NCI-H510A treated with DMSO at 0.1 percent for 48 hours (cell line): ENCODE measurements around the gene HCRTR1.

Source experiments
- DNase-seq: peaks from one replicate; lab custom pipeline; 2025; lab: John Stamatoyannopoulos, UW

Gene HCRTR1

DNA sequence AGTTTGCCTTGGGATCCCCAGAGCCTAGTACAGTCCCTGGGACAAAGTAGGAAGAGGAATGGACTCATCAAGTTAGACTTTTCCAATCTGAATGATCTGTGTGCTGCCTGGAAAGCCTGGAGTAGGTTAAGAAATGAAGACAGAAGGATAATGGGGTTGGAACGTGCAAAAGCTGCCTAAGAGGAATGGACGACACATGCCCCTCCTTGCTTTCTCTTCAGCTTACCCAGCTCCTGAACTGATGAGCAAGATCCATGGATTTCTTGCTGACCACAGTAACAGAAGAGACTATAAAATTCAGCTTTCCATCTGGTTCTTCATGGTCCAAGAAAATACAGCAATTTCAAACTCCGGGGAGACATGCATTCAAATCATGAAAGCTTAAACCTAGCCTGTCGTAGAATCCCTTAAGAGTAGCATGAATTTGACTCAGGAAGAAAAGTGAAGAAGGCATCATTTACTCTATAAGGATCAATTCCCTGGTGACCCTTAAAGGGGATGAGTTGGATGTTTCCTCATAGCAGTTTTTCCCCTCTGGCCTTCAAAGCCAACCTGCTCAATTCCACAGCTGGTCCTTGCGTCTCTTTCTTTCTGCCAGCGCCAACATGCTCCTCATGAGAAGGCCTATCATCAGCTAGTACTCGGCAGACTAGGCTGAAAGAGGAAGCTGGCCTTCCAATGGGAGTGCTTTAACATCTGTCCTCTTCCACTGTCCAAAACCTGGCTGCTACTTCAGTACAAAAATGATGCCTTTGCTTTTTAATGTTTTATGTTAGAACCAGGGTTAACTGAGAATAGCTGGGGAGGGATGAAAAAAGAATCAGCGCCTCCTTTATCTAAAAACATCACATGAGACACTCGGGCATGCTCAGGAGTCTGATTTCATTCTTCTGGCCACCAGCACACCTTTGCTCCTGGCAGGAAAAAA is 32.9 kb downstream of the HCRTR1 start:
- DNase-seq: no peak

DNA sequence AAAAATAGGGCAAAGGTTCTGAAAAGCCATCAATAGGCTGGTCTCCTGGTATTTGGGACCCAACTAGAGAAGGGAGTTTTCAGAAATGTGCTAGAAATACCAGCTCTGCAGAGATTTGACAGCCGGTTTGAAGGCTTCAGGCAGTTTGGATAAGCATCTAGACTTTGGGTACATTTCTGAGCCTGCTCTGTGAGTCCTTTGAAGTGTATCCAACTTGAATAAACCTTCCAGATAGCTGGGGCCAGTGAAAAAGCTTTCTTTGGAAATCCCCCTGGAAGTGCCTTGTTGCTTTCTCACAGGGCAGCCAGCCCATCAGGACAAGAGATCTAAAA is 33.6 kb downstream of the HCRTR1 start:
- DNase-seq: no peak

DNA sequence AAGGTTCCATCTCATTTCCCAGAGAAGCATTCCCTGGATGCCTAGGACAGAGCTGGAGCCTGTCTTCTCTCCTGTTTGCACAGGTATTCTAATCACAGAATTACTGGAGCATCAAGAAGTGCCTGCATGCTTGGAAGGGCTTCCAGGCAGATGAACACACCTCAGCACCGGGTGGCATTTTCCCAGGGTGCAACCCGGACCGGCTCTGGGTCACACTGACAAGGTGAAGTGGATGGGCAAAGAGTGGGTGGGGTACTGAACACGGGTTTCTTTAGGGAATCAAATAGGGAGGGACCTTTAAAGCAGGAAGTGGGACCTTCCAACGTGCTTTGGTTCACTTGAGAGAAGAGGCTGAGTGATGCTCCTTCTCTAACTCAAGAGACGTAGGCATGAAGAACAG is 34.3 kb downstream of the HCRTR1 start:
- no peak for DNase-seq

DNA sequence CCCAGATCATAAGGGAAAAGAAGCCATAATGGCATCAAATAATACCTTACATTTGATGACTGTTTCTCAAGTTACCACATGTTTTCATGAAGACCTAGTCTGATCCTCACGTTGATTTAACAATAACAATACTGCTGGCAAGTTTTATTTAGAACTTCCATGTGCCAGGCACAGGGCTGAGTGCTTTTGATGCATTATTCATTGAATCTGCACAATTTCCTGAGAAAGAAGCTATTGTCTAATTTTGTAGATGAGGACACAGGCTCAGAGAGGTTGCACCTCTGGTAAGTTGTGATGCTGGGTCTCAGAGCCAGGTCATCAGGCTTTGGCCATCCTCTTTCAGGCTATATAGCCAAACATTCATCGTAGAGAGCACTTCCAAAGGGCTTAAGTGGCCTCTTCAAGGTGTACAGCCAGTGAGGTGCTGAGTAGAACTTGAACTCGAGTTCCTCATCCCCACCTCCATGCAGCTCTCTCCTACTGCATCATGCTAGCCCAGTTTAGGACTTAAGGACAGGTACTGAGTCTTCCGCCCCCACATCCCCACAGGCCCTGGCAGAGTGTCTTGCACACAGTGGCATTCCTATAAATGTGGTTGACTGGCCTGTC is 35.5 kb downstream of the HCRTR1 start:
- no peak for DNase-seq

DNA sequence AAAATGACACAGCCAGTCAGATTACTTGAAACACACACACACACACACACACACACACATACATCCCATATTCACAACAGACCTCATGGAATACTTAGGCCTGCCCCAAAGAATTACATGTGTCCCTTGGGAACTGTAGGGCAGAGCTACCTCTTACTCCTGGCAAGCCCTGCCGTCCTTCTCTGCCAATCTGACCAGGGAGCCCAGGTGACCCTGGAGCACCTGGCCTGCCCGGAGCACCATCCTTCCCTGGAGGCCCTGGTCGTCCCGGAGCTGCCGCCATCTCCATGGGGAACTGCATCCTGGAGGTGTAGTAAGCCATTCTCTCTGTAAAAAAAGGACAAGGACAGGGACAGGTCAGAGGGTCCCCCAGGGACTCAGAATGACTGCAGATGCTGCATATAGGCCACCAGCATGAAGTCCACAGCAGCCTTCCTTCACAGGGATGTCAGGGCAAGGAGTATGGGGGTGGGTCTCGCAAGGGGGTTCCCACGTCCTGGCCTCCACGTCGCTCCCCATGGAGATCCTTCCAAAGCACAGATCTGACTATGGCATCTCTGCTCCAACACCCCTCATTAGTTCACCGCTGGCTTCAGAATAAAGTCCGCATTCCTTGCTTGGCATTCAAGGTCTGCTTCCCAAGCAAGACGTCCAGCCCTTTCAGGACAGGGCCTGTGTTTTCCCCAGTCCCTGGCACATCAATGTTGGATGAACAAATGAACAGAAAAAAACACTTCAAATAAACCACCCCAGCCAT is 36.4 kb downstream of the HCRTR1 start:
- DNase-seq: no peak

DNA sequence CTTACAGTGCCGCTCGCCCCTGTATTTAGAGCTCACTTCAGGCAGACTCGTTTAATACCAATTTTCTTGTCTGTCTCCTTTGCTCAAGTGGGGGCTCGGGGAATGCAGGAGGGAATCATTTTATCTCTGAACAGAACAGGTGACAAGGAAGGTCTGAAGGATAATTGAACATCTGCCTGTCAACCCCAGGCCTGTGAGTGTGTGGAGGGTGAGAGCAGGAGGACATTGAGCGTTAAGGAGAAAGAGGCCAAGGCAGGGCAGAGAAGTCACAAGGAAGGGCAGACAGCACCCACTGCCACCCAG is 36.9 kb downstream of the HCRTR1 start:
- DNase-seq: no peak

DNA sequence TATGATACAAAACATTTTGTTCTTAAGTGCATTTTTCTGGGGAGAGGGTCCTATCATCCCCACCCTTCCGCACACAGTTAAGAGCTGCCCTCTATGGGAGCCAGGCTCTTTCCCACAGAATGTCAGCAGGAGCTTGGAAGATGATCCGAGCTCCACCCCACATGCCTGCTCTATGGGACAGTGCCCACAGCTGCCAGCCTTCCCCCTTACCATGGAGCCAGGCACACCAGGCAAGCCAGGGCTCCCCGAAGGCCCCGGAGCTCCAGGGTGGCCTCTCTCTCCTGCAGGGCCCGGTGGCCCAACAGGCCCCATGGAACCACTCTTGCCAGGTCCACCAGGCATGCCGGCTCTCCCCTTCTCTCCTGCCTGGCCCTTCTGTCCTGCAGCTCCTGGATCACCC is 37.6 kb downstream of the HCRTR1 start:
- no peak for DNase-seq

DNA sequence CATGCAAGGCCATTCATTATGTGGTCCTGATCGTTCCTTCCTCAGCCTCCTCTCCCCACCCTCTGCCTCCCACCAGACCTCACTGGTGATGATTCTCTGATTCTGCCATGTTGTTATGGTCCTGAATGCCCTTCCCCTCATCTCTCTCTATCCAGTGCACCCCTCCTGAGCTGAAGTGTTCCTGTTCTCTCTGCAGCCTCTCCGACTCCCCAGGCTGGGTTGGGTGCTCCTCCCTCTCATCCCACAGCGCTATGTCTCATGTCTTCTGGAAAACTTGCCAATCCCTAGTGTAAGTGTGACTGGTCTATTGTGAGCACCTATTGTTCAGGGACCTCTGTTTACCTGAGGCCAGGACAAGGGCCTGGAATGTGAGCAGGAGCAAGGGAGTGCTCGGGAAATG is 38.3 kb downstream of the HCRTR1 start:
- no peak for DNase-seq

DNA sequence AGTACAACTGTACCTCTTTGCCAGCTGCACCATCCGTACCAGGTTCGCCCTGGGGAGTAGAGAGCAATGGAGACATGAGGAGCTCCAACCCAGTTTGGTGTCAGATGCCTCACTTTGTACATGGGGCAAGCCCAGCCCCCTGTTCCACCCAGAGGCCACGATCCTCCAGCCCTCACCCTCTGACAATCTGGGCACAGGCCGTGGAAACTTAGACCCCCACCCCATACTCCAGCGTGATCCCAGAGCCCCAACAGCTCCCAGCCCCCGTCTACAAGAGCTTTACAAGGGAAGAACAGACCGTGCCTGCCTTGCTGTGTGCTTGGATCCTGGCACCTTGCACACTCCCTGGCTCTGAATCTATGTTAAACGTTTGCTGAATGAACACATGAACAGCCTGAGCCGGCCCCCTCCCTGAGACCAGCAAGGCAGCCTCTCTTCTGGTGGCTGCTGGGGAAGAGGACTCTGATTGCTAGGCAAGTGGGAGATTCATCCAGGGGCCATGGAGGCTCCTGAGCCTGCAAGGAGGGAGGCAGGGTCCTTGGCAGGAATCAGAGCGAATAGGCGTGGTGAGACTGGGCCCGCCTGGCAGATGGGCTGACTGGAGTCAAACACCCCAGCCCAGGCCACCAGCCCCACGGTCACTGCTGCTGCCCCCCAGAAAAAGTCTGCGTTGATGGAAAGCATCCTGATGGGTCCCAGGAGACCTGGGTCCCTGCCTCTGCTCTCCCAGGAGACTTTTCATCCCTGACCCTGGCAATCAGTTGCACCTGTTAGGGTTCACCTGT is 39.7 kb downstream of the HCRTR1 start:
- no peak for DNase-seq

DNA sequence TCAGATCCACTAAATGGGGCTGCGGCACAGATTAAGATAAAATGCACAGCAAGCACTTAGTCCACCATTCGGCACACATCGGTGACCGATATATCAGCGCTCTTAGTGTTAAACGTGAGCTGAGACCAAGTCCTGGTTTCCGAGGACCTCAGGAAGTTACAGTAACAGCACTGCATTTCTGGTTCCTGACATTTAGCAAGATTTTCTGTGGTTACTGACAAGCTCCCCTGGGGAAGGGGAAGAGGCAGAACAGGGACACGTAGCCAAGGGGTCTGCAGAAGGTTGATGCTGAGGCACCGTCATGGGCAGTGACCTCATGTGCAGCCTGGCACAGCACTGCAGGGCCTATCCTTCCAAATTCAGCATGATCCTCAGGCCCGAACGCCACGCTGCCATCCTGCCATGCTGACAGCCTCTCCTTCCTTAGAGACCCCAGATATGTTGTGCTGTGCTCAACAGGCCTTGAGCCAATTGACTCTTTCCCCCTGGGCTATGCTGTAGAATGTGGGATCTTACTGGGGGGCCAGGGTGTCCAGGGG is 40.6 kb downstream of the HCRTR1 start:
- no peak for DNase-seq

DNA sequence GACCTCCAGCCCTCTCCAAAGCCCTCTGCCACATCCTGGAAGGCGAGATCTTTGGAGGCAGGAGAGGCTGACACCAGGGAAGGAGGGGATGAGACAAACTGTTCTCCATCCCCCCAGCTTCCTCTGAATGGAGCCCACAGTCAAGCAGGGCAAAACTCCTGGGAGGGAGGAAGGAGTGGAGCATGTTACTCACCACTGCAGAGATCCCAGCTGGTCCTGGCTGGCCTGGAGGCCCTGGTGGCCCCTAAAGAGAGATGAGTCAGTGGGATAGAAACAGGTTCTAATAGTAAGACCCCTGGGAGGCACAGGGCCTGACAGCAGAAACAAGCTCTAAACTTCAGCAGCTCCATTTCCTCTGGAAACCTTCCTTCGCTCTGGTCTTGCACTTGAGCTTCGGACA is 41.2 kb downstream of the HCRTR1 start:
- no peak for DNase-seq

DNA sequence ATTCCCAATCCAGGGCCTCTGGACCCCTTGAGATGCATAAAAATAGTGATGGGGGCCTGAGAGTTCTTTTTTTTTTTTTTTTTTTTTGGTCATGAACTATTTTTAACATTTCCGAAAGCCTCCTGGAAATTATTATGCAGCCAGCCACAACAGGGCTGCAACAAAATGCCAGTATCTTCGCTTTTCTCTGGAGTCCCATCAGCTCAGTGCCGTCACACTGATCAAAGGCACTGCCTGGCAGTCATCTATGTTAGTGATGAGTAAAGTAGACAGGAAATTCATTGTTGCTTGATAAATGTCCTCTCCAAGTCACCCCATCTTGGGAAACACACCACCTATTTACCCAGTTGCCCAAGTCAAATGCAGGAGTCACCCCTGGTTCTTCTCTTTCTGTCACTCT is 42.4 kb downstream of the HCRTR1 start:
- DNase-seq: no peak

DNA sequence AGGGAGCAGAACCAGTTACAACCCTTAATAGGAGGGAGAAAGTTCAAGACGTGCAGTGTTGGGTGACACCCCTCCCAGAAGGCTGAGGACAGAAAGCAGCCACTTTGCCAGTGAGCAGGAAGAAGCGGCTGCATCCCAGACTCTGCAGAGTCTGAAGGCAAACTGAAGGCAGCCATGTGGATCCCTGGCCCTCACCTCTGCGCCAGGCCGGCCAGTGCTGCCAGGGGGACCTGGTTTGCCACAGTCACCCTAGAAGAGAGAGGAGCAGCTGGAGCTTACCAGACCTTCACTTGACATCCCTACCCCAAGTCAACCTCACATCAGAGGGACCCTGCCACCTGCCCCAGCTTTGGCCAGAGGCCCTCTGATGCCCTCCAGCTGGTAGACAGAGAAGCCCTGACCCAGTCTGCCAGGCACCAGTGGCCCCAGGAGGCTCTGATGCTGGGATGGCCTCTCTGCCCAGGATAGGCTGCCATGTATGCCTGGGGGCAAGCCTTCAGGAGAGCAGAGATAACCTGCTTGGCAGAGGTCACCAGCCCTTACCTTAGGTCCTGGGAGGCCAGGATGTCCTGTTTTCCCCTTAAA is 43.5 kb downstream of the HCRTR1 start:
- no peak for DNase-seq

DNA sequence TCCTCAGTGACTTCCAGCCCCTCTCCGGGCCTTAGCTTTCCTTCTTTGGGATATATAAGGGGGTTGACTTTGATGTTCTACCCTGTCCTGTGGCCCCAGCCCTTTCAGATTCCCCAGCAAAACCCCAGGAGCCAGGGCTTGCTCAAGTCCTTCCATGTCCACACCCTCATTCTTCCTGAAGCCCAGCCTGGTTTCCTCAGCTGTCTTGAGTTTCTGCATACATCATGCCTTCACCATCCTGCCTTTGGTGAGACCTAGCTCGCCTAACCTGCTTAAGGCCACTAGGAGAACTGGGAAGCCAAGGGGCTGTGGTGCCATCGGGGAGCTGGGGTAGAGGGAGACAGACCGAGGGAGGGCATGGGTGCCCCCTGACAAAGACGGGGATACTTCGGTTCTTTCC is 44.4 kb downstream of the HCRTR1 start:
- no peak for DNase-seq

DNA sequence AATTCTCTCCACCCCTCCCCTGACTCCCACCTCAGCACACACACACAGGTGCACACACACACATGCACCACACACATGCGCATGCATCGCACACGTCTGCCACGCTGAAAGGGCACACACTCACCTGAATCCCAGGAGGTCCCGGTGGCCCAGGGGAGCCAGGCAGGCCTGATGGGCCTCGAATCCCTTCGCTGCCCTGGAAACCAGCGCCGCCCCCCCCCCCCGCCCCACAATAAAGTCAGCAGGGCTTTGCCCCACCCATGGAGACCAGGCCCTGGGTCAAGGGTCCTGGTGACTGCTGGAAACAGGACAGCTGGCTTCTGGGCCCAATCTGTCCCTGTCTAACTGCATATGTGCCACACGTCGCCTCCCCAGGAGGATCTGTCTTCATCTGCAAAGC is 45.0 kb downstream of the HCRTR1 start:
- no peak for DNase-seq

DNA sequence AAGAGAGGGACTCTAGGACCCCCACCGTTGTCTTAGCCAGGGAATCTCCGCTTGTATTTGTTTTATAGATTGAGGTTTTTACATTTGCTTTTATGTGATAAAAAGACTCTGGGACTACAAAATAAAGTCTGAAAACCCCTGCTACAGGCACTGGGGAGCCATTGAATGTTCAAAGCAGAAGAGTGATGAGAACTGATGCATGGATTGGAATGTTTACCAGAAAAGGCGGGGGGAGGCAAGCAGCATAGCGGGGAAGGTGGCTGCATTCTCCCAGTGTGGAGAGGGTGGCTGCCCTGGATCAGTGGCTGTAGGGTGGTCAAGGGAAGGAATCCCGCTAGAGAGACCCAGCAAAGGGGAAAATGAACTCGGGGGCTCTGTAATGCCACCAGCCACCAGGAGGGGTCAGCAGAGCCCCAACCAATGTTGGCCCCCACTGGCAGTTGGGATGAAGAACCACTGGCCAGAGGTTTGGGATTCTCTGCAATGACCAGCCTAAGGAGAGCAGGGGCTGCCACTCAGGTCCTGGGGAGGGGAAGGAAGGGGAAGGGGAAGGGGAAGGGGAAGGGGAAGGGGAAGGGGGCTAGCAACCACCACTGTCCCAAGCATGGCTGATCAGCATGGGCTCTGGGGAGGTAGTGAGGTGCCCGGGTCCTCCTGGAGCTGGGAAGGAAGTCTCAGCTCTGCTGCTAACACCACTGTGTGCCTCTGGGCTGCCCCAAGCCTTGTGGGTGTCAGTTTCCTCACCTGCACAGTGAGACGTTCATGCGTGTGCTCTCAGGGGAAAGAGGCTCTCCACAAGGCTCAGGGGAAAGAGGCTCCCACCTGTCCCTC is 46.3 kb downstream of the HCRTR1 start:
- DNase-seq: no peak

DNA sequence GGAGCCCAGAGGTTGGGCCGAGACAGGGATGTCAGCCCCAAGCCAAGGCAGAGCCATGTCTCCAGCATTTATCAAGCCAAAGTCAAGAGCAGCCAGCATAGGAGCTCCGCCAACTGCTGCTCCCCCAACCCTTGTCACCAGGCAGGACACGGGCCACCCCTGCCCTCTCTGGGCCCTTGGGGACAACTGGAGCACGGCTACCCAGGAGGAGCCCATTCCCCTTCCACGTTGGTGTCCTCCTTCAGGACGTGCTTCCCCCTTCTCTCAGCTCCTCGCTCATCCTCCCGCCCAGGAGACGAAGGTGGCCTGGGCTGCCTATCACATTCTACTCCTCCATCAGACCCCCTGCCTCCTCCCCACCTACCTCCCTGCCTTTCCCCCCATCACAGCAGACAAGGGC is 47.0 kb downstream of the HCRTR1 start:
- no peak for DNase-seq

DNA sequence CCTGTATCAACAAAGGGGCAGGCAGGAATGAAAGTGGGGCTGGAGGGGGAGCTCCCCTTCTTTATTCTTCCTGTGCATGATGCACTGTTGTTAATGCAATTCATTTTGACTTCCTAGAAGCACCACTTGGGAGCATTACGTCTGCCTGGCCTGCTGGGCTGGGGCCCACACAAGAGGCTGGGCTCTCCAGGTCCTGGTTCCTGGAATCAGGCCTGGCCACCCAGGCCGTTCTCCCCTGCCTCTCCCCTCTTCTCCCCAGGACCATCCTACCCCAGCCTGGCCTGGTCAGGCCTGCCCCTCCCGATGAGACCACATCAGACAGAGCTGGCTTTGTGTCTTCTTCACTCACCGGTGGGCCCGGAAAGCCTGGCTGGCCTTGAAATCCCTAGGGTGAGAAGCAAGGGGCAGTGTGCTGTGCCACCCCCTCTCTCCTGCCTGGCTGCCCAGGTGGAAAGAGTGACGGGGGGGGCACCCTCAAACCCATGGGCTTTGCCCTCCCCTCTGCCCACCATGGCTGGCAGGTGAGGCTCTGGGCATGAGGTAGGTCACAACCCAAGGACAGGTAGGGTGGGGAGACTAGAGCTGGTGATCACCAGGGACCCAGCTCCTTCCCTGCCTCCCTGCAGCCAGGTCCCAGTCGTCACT is 47.9 kb downstream of the HCRTR1 start:
- DNase-seq: no peak

DNA sequence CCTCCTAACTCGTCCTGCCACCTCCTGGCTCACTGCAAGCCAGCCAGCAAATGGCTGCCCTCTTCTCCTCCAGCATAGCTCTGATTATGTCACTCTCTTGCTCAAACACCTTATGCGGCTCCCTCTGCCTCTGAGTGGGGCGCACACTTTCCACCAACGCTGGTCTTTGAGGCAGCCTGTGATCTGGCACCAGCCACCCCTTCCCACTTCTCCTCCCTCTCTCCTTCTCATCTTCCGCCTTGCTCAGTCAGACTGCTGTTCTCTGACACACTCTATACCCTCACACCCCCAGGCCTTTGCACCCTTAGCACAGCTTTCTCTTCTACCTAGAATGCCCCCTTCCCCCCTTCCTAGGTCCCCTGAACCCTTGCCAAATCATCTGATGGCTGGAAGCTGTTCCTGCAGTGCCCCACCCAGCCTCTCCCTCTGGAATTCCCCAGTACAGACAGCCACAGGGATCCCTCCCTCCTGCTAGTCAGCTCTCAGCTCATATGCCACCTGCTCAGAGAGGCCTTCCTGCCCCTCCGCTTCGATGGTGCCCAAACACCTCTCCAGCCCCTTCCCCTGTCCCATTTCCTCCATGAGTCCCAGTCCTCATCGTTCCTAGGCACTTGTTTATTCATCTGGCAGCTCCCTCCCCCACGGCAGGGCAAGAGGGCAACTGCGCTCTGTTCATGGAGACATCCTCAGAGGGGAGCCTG is 48.9 kb downstream of the HCRTR1 start:
- peak; percentile 4 for DNase-seq
